Effector CD4-positive, alpha-beta T cell (primary cell): ENCODE measurements around the gene METRNL.

ENCODE experiments used
- DNase-seq: peaks from one replicate; pipeline ENCODE4 v3.0.0-alpha.2; 2020

The METRNL gene

GRCh38 chr17:83092931-83093330 lies 13.5 kb downstream of the METRNL start:
- DNase-seq: no peak

GRCh38 chr17:83093506-83093905 lies 14.1 kb downstream of the METRNL start:
- DNase-seq: no peak

GRCh38 chr17:83094291-83094690 lies 14.9 kb downstream of the METRNL start:
- no peak for DNase-seq

GRCh38 chr17:83095016-83095415 lies 15.6 kb downstream of the METRNL start:
- DNase-seq: no peak

GRCh38 chr17:83096401-83097224 lies 17.2 kb downstream of the METRNL start:
- no peak for DNase-seq

GRCh38 chr17:83097831-83098230 lies 18.4 kb downstream of the METRNL start:
- DNase-seq: no peak

GRCh38 chr17:83098241-83099085 lies 19.1 kb downstream of the METRNL start:
- no peak for DNase-seq

DNA sequence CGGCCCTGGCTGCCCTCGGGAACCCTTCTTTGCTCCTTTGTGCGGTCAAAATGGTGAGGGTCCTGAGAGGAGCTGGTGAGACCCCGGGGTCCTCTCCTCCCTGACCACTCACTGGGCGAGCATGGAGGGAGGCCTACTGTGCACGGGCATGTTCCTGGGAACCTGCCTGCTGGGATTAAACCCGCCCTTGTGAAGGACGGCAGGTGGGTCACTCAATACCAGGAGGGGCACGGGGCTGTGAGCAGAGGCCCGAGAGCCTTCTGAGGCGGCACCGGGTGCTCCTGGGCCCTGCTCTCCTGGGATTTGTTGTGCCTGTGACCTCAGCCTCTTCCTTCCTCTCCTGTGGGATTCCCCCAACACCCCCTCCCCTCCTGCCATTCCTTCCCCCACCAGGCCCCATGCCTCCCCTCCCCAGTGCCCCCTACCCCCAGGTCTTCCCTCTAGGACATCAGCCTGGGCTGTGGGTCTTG lies 19.7 kb downstream of the METRNL start:
- DNase-seq: no peak

DNA sequence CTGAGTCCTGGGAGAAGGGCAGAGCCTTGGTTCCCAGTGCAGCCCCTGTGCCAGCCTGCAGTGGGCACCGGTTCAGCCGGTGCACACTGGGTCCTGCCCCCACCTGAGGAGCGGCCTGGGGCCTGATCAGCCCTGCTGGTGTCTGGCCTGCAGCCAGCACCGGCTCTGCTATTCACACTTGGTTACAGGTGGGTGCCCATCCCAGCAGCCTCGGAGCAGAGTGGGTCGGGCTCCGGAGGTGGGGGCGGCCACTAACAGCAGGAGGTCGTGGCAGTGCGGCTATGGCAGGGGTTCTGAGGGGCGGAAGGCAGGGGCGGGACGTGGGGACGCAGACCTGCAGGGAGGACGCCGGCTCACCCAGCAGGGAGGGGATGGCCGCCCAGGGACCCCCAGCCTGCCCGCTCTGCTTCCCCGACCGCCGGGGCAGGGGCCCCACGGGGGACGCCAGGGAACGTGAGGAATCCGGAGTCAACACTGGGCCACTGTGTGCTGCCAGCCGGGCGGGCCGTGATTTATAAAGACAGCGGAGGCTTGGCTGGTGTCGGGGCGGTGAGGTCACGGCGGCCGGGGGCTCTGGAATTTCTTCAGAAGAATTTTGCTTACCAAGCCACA lies 20.3 kb downstream of the METRNL start:
- DNase-seq: no peak

DNA sequence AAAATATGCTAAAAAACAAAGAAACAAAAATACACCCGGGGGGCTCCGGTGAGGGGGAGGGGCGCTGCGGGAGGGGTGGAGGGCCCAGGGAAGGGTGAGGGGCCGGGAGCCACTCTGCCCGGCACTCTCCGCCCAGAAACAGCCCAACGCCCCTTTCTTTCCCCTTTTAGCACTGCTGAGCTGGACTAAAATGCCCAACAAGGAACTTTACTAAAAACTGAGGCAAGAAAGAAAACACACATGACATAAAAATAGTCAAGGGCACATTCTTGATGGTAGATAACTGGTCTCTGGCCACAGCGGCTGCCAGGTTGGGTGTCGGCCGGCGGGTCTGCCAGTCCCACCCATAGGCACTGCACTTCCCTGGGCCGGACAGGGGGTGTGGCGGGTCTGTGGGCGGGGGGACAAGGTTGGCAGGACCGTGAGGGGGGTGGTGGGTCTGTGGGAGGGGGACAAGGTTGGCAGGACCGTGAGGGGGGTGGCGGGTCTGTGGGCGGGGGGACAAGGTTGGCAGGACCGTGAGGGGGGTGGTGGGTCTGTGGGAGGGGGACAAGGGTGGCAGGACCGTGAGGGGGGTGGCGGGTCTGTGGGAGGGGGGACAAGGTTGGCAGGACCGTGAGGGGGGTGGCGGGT lies 20.9 kb downstream of the METRNL start:
- no peak for DNase-seq

DNA sequence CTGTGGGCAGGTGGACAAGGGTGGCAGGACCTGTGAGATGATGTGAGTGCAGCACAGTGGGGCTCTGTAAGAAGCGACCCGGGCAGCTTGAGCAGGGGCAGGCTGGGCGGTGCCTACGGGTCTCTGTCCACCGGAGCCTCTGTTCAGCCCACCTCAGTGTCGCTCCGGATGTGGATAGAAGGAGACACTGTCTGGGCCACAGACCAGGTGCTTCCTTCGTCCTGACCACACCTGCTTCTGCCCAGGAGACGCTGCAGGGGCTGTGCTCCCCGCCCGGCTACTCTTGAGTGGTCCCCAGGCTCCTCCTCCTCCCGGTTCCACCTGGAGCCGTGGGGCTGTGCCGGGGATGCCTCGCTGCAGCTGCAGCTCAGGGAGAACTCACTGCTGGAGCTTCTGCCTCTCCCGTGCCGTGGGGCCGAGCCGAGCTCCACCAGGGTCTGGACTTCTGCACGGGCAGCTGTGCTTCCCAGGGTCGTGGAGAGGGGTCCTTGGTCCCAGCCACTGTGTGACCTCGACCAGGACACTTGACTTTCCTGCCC lies 21.5 kb downstream of the METRNL start:
- no peak for DNase-seq

DNA sequence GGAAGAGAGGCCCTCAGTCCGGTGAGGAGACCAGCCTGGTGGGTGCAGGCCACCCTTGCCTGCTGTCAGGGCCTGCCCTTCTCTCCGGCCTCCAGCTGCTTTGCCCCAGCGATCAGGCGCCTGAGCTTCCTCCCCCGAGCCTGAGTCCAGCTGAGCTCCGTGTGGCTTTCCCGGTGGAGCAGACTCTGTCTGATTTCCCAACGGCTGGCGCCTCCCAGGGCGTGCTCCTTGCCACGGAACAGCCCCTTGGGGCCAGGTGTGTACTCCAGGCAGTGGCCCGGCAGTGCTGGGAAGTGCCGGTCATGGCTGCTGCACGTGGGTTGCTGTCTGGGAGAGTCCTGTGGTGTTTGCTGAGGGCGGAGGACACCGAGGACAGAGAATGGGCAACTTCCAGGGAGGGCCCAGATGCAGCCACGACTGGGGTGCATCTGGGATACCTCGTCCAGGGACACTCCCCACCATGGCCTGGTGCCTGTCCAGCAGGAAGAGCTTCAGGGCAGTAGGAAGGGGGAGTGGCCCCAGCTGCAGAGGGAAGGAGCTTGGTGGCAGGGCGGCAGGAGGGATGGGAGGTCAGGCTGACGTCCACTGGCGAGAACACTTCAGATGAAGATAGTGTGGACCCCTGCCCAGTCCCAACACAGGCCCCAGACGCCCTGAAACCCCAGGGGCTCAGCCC lies 22.5 kb downstream of the METRNL start:
- DNase-seq: no peak

DNA sequence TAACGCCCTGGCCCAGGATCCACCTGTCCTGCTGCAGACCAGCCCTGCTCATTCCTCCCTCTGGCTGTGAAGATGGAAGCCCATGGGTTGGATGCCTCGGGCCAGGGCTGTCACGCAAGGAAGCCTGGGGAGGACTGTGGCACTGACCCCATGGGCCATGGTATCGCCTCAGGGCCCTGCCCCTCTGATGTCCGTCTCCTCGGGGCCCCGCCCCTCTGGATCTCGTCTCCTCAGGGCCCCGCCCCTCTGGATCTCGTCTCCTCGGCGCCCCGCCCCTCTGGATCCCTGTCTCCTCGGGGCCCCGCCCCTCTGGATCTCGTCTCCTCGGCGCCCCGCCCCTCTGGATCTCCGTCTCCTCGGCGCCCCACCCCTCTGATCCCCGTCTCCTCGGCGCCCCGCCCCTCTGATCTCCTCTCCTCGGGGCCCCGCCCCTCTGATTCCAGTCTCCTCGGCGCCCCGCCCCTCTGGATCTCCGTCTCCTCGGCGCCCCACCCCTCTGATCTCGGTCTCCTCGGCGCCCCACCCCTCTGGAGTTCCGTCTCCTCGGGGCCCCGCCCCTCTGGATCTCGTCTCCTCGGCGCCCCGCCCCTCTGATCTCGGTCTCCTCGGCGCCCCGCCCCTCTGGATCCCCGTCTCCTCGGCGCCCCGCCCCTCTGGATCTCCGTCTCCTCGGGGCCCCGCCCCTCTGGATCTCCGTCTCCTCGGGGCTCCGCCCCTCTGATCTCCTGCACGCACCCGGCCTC lies 24.0 kb downstream of the METRNL start:
- no peak for DNase-seq

GRCh38 chr17:83103943-83104311 lies 24.5 kb downstream of the METRNL start:
- DNase-seq: no peak

- no peak for DNase-seq
Observed at GRCh38 chr17:83104577-83105505, 25.4 kb downstream of the METRNL start.

GRCh38 chr17:83105512-83105911 lies 26.1 kb downstream of the METRNL start:
- DNase-seq: no peak

DNA sequence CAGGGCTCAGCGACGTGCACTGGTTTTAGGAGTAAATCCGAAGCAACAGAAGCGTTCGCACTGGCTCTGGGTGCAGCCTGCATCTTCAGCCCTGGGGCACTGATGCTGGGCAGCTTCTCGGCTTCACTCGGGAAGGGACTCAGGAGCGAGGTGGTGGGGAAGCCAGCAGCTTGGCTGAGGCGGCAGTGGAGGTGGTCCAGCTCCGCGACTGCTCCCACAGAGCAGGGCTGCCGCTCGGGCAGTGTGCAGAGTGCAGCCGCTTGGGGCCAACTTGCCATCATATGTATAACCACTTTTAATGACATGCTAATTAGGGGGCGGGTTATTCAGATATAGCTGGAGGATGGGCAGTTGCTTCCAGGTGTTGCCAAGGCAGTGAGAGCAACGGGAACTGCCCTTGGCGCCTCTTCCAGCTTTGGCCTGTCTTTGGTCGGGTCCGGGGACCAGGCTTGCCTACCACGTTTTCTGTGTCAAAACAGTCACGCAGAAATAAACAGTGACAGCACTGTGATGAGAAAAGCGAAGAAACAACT lies 26.7 kb downstream of the METRNL start:
- DNase-seq: no peak

DNA sequence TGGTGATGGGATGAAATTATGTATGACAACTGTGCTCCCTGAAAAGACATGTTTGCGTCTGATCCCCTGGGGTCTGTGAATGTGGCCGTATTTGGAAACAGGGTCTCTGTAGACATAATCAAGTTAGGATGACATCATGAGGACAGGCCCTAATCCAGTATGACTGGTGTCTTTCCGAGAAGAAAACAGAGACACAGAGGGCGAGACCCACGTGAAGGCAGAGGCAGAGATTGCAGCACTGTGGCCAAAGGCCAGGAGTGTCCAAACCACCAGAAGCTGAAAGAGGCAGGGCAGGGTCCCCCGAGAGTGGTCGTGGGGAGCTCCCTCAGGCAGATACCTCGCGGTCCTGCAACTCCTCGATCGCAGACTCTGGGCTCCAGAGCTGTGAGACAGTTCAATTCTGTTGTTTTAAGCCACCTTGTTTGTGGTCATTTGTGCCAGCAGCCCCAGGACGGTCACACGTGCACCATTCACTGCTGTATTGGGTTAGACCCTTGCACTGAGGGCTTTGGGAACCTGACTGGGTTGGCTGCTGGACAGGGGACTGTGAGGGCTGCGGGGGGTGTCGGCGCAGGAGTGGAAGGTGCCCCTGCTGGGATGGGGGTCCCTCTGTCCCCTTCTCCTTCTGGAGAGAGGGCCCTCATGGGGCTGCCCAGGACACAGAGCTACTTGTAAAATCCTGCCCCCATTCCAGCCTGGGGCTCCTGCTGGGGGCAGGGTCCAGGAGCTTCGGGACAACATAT lies 27.7 kb downstream of the METRNL start:
- no peak for DNase-seq

GRCh38 chr17:83107656-83108048 lies 28.2 kb downstream of the METRNL start:
- no peak for DNase-seq
